Umbilical cord (tissue), 2 donors: ENCODE data around the gene RBM24. TPM values are rescaled to one million over a fixed set of nuclear protein-coding genes. Genes with fewer than 3 reads are reported as not detected.

Source experiments
- DNase-seq: peaks from one replicate; pipeline ENCODE4 v3.0.0-alpha.2; 2015; ENCODE audit warnings: low spot score
- total RNA-seq: library from RNA; depleted of rRNA; stranded (reverse); fragments of >200 nt; gene quantifications from one replicate; pipeline ENCODE4 v1.2.3, GENCODE V29; 2014; ENCODE audit warnings: low replicate concordance; ENCODE audit not compliant: insufficient read depth

The RBM24 gene
- total RNA-seq, 1 donor from 2014 or later, result 25.0 TPM

- no peak for DNase-seq
Measured at GRCh38 chr6:17341117-17341805, 60.1 kb downstream of the RBM24 start.

GRCh38 chr6:17341891-17342290 lies 60.7 kb downstream of the RBM24 start:
- DNase-seq, result no peak

GRCh38 chr6:17343215-17343614 lies 62.1 kb downstream of the RBM24 start:
- no peak for DNase-seq

Other genes with a start within 250 kb of the RBM24 start
- 6.3 TPM for gene STMND1, start 179.3 kb upstream of the RBM24 start, total RNA-seq
- gene CAP2, start 112.2 kb downstream of the RBM24 start, total RNA-seq, result 32.0 TPM